ENCODE measurements around the gene TOMM7. TPM values are rescaled to one million over a fixed set of nuclear protein-coding genes. Genes with fewer than 3 reads are reported as not detected.
A peak's percentile ranks its signal among the peaks of the same experiment; 100 is the strongest.

Gene TOMM7
- total and polyA plus RNA-seq, 10 of the 15 experiments (the other 5 are each of a cell fraction or from before 2014, with no cell fraction given): 151 to 1,497 (median 322) TPM

- H3K9ac ChIP-seq (ENCODE audit: control insufficient read depth, insufficient read depth, low read length): no peak overlapping the region
- POLR2A ChIA-PET: interaction anchor here (0.6 kb wide), 1 partner anchor 206 kb away, joined by 3 read pairs; no protein-coding TSS in a partner anchor
- no peak for DNase-seq (ENCODE audit: low read depth, low spot score)
Measured at GRCh38 chr7:22853138-22853537, 30.5 kb upstream of the TOMM7 start.

More at GRCh38 chr7:22853138-22853537, 30.5 kb upstream of the TOMM7 start:
- in situ Hi-C loops (cut with MboI): no loop called here
- no peak overlapping the region for H3K27ac ChIP-seq (ENCODE audit: control insufficient read depth, insufficient read depth)
- peak overlapping the region; percentile 92 for H2AFZ ChIP-seq (ENCODE audit: control insufficient read depth, low read depth, low read length)
- intact Hi-C loops (cut with micrococcal nuclease; ENCODE audit: unreplicated experiment): loop anchor here (10.0 kb wide), 2 partner anchors 102 to 332 kb away; partner anchors contain the start of gene NUP42
- CTCF ChIA-PET: interaction anchor here (0.6 to 4.8 kb wide), 4 partner anchors 19 to 201 kb away, joined by 4 to 40 read pairs (median 4); no protein-coding TSS in a partner anchor
- RAD21 ChIA-PET (ENCODE audit: unreplicated experiment): interaction anchor here (0.6 to 5.7 kb wide), 3 partner anchors 32 to 217 kb away, joined by 3 to 46 read pairs (median 4); no protein-coding TSS in a partner anchor
- H3K4me1 ChIP-seq (ENCODE audit: control insufficient read depth, insufficient read depth, low read length): peaks cover 5% of the 10 kb centered on the region; the same call in 1 of the 2 replicates
- H4K20me1 ChIP-seq (ENCODE audit: control insufficient read depth, insufficient read depth): no peaks in the 10 kb centered on the region
- FAIRE-seq: no peak
- H3K4me2 ChIP-seq (ENCODE audit: control insufficient read depth, insufficient read depth): peak overlapping the region; percentile 48
- 67% methylated on average over 10 of the region's 10 CpGs for WGBS (ENCODE audit: insufficient coverage, insufficient replicate concordance, low lambda C conversion rate, missing lambda C conversion rate)
- no peak for TF ChIP-seq SMC3 (IDR thresholded peaks at IDR 0.05; ENCODE audit: borderline replicate concordance, low read length)
- TF ChIP-seq NBN (IDR thresholded peaks at IDR 0.05): no peak
- 0 out of 2 replicates have a peak, but pooled peaks have one; percentile 11 for TF ChIP-seq IKZF1 (conservative IDR thresholded peaks at IDR 0.05)
- peak; percentile 69 for TF ChIP-seq MEF2B (IDR thresholded peaks at IDR 0.05; ENCODE audit: partially characterized antibody, poor library complexity, severe bottlenecking)
- TF ChIP-seq RAD51 (IDR thresholded peaks at IDR 0.05): no peak
- no peak for TF ChIP-seq STAT3 (IDR thresholded peaks at IDR 0.05; ENCODE audit: low read depth, low read length)
- no peak for TF ChIP-seq ZNF24 (IDR thresholded peaks at IDR 0.05)
- no peak for TF ChIP-seq ZZZ3 (IDR thresholded peaks at IDR 0.05; ENCODE audit: control insufficient read depth, insufficient read length, low read depth)
- TF ChIP-seq BHLHE40 (IDR thresholded peaks at IDR 0.05; ENCODE audit: borderline replicate concordance in 1 of 2, low read depth in 2 of 2, low read length in 1 of 2): no peak
- no peak for TF ChIP-seq NKRF (conservative IDR thresholded peaks at IDR 0.05)
- no peak for TF ChIP-seq MYB (IDR thresholded peaks at IDR 0.05; ENCODE audit: borderline replicate concordance, low read depth, low read length)
- TF ChIP-seq FOXK2 (IDR thresholded peaks at IDR 0.05): no peak
- no peak for TF ChIP-seq TARDBP (IDR thresholded peaks at IDR 0.05; ENCODE audit: borderline replicate concordance)
- TF ChIP-seq SUZ12 (IDR thresholded peaks at IDR 0.05; ENCODE audit: unreplicated experiment): no peak
- TSS peak; percentile 69 for BruUV-seq (replicated peaks)
- H3K36me3 ChIP-seq (ENCODE audit: control insufficient read depth in 2 of 2, insufficient read depth in 2 of 2, low read length in 1 of 2): 0 out of 4 replicates have a peak, but pooled peaks cover 0 to 2% of the 10 kb centered on the region in 2 experiments
- H3K27me3 ChIP-seq (replicated peaks in 1 of 2; ENCODE audit: control insufficient read depth in 2 of 2, insufficient read depth in 2 of 2, low read length in 1 of 2): no peaks in the 10 kb centered on the region
- H3K79me2 ChIP-seq (ENCODE audit: control insufficient read depth, insufficient read depth, low read length): peaks cover 34% of the 10 kb centered on the region
- ATAC-seq: no peak
- SMC1A ChIA-PET (ENCODE audit: uncharacterized antibody, unreplicated experiment): interaction anchor here (1.0 to 1.4 kb wide), 3 partner anchors 33 to 202 kb away, joined by 3 to 5 read pairs (median 3); no protein-coding TSS in a partner anchor
- no peaks in the 10 kb centered on the region for H3K9me3 ChIP-seq (replicated peaks; ENCODE audit: control insufficient read depth, insufficient read depth, low read length)
- no peak overlapping the region for H3K4me3 ChIP-seq
